Measurements from ENCODE around the gene SNAP29.

GRCh38 chr22:20816559-20816958 is 42.2 kb upstream of the SNAP29 start:
- TF ChIP-seq CTCF (IDR thresholded peaks at IDR 0.05), result no peak
- no peak for TF ChIP-seq POLR2AphosphoS5 (IDR thresholded peaks at IDR 0.05; ENCODE audit: low read depth, low read length)

Data from Panc1 (cell line).